ENCODE results near the gene SEL1L2.

SEL1L2 gene

DNA sequence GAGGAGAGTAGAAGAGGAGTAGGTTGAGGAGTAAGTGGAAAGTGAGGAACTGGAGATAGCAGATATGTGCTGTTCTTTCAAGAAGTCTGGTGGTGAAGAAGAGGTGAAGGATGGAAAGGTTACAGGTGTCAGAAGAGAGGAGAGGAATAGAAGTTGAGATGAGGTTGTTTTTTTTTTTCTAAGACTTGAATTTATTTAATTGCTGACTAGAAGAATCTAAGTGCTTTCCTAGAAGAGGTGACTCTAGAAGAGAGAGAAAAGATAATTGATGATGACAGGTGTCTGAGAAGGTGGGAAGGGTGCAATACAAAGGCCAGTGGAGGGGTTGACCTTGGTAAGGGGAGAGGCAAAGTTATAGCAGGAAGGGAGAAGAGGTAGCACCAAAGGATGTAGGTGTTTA lies 180.0 kb downstream of the SEL1L2 start:
- DNase-seq, result no peak

GRCh38 chr20:13809855-13810254 lies 180.6 kb downstream of the SEL1L2 start:
- no peak for DNase-seq

GRCh38 chr20:13809373-13809772 lies 181.0 kb downstream of the SEL1L2 start:
- DNase-seq, result no peak

GRCh38 chr20:13800728-13801134 lies 189.7 kb downstream of the SEL1L2 start:
- no peak for DNase-seq

- no peak for DNase-seq
Observed at GRCh38 chr20:13799974-13800373, 190.4 kb downstream of the SEL1L2 start.

All from activated CD4-positive, CD25-positive, alpha-beta regulatory T cell treated with anti-CD3 and anti-CD28 coated beads, Interleukin-2, amount 50 U/mL, for 72 hours (primary cell).